ENCODE results near the gene NKX1-1.

Gene NKX1-1

GRCh38 chr4:1412376-1413203 is 6.3 kb upstream of the NKX1-1 start:
- Mint-ChIP-seq H3K4me1 (ENCODE audit: low read depth in 2 of 2) (peaks cover 0 to 3% of the 10 kb centered on the region in 2 donors), H3K9me3 (peaks cover 0 to 3% of the 10 kb centered on the region in 2 donors), H3K27me3 (peaks cover 64 to 86% of the 10 kb centered on the region in 2 donors), H3K36me3 (ENCODE audit: insufficient read depth) (peaks cover 4% of the 10 kb centered on the region), H3K4me3 (no peak overlapping the region), H3K27ac (no peak overlapping the region)
- ATAC-seq (replicated peaks), result no peak
- DNase-seq, result no peak

- DNase-seq (no peak), ATAC-seq (replicated peaks) (no peak)
- Mint-ChIP-seq H3K36me3 (ENCODE audit: insufficient read depth) (peaks cover 4% of the 10 kb centered on the region), H3K4me1 (ENCODE audit: low read depth in 2 of 2) (peaks cover 0 to 3% of the 10 kb centered on the region in 2 donors), H3K4me3 (no peak overlapping the region), H3K27ac (no peak overlapping the region), H3K27me3 (peaks cover 69 to 89% of the 10 kb centered on the region in 2 donors), H3K9me3 (peaks cover 0 to 3% of the 10 kb centered on the region in 2 donors)
Observed at GRCh38 chr4:1411436-1412375, 5.5 kb upstream of the NKX1-1 start.

- Mint-ChIP-seq H3K27me3 (peaks cover 59 to 80% of the 10 kb centered on the region in 2 donors), H3K27ac (no peak overlapping the region), H3K4me1 (ENCODE audit: low read depth in 2 of 2) (peaks cover 0 to 3% of the 10 kb centered on the region in 2 donors), H3K36me3 (ENCODE audit: insufficient read depth) (peaks cover 4% of the 10 kb centered on the region), H3K9me3 (peaks cover 0 to 3% of the 10 kb centered on the region in 2 donors), H3K4me3 (no peak overlapping the region)
- ATAC-seq (replicated peaks) (peak; percentile 35), DNase-seq (no peak)
Observed at GRCh38 chr4:1410491-1411325, 4.5 kb upstream of the NKX1-1 start.

GRCh38 chr4:1409491-1410425 is 3.5 kb upstream of the NKX1-1 start:
- H3K36me3 Mint-ChIP-seq (ENCODE audit: insufficient read depth), result peaks cover 4% of the 10 kb centered on the region
- ATAC-seq (replicated peaks) (no peak), DNase-seq (no peak)
- no peak overlapping the region for H3K4me3 Mint-ChIP-seq
- H3K4me1 Mint-ChIP-seq (ENCODE audit: low read depth in 2 of 2), result peaks cover 0 to 4% of the 10 kb centered on the region in 2 donors
- peaks cover 0 to 3% of the 10 kb centered on the region in 2 donors for H3K9me3 Mint-ChIP-seq
- H3K27ac Mint-ChIP-seq, result no peak overlapping the region
- peaks cover 60 to 80% of the 10 kb centered on the region in 2 donors for H3K27me3 Mint-ChIP-seq

- Mint-ChIP-seq H3K9me3 (peaks cover 0 to 3% of the 10 kb centered on the region in 2 donors), H3K27ac (no peak overlapping the region), H3K4me1 (ENCODE audit: low read depth in 2 of 2) (peaks cover 0 to 4% of the 10 kb centered on the region in 2 donors), H3K27me3 (peaks cover 61 to 80% of the 10 kb centered on the region in 2 donors), H3K36me3 (ENCODE audit: insufficient read depth) (peaks cover 4% of the 10 kb centered on the region), H3K4me3 (no peak overlapping the region)
- DNase-seq (no peak), ATAC-seq (replicated peaks) (no peak)
Observed at GRCh38 chr4:1409079-1409478, 2.8 kb upstream of the NKX1-1 start.

GRCh38 chr4:1408418-1408817 is 2.2 kb upstream of the NKX1-1 start:
- peaks cover 0 to 4% of the 10 kb centered on the region in 2 donors for H3K4me1 Mint-ChIP-seq (ENCODE audit: low read depth in 2 of 2)
- no peak for DNase-seq
- H3K9me3 Mint-ChIP-seq, result peaks cover 0 to 3% of the 10 kb centered on the region in 2 donors
- H3K27me3 Mint-ChIP-seq, result peaks cover 56 to 74% of the 10 kb centered on the region in 2 donors
- ATAC-seq (replicated peaks), result no peak
- peaks cover 4% of the 10 kb centered on the region for H3K36me3 Mint-ChIP-seq (ENCODE audit: insufficient read depth)
- no peak overlapping the region for H3K4me3 Mint-ChIP-seq
- no peak overlapping the region for H3K27ac Mint-ChIP-seq

- H3K27me3 Mint-ChIP-seq, result peaks cover 51 to 67% of the 10 kb centered on the region in 2 donors
- peaks cover 0 to 4% of the 10 kb centered on the region in 2 donors for H3K4me1 Mint-ChIP-seq (ENCODE audit: low read depth in 2 of 2)
- DNase-seq (no peak), ATAC-seq (replicated peaks) (no peak)
- peaks cover 4% of the 10 kb centered on the region for H3K36me3 Mint-ChIP-seq (ENCODE audit: insufficient read depth)
- no peak overlapping the region for H3K4me3 Mint-ChIP-seq
- H3K27ac Mint-ChIP-seq, result no peak overlapping the region
- peaks cover 0 to 3% of the 10 kb centered on the region in 2 donors for H3K9me3 Mint-ChIP-seq
Observed at GRCh38 chr4:1407657-1408333, 1.6 kb upstream of the NKX1-1 start.

- Mint-ChIP-seq H3K27me3 (peaks cover 49 to 66% of the 10 kb centered on the region in 2 donors), H3K27ac (no peak overlapping the region), H3K4me1 (ENCODE audit: low read depth in 2 of 2) (peaks cover 0 to 5% of the 10 kb centered on the region in 2 donors), H3K9me3 (peaks cover 0 to 3% of the 10 kb centered on the region in 2 donors), H3K4me3 (no peak overlapping the region), H3K36me3 (ENCODE audit: insufficient read depth) (peaks cover 4% of the 10 kb centered on the region)
- DNase-seq (no peak), ATAC-seq (replicated peaks) (no peak)
Observed at GRCh38 chr4:1406981-1407656, 877 bp upstream of the NKX1-1 start.

GRCh38 chr4:1405636-1406393 is 427 bp downstream of the NKX1-1 start:
- Mint-ChIP-seq H3K9me3 (peaks cover 0 to 1% of the 10 kb centered on the region in 2 donors), H3K4me1 (ENCODE audit: low read depth in 2 of 2) (peaks cover 0 to 5% of the 10 kb centered on the region in 2 donors), H3K27me3 (peaks cover 38 to 64% of the 10 kb centered on the region in 2 donors), H3K4me3 (no peak overlapping the region), H3K27ac (no peak overlapping the region), H3K36me3 (ENCODE audit: insufficient read depth) (peaks cover 2% of the 10 kb centered on the region)
- DNase-seq (no peak), ATAC-seq (replicated peaks) (no peak)

GRCh38 chr4:1405254-1405635 is 997 bp downstream of the NKX1-1 start:
- H3K36me3 Mint-ChIP-seq (ENCODE audit: insufficient read depth), result no peaks in the 10 kb centered on the region
- ATAC-seq (replicated peaks), result no peak
- no peaks in the 10 kb centered on the region for H3K9me3 Mint-ChIP-seq
- H3K27me3 Mint-ChIP-seq, result peaks cover 34 to 64% of the 10 kb centered on the region in 2 donors
- peak overlapping the region in 1 of 2 donors; percentile 23 for H3K4me3 Mint-ChIP-seq
- no peak overlapping the region for H3K27ac Mint-ChIP-seq
- peaks cover 0 to 4% of the 10 kb centered on the region in 2 donors for H3K4me1 Mint-ChIP-seq (ENCODE audit: low read depth in 2 of 2)
- DNase-seq, result no peak

All from effector memory CD8-positive, alpha-beta T cell (primary cell).